ENCODE data around the gene CEPT1.
"Not testable (repeated sequence)": the region's sequence is repeated elsewhere in the genome, so short reads cannot be mapped to it uniquely, and the experiment has no call there.

CEPT1 gene

DNA sequence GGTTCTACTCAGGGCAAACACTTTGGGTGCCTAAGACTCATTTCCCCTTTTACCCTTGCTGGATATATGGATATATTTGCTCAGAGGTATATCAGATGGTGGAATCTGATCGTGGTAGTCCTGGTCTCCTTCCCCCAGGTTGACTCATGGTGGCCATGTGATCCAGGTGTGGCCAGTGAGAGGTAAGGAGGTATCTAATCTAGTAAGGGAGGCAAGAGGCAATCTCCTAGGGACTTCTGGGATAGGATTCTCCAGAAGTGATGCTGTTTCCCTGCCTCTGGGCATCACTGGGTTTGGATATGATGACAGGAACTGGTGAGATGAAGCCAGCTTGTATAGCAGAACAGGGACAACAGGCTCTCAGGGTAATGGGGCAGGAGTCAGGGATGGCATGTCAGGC, 68.9 kb downstream of the CEPT1 start:
- no peak overlapping the region for H3K4me3 ChIP-seq (ENCODE audit: low read length)
- H3K27me3 ChIP-seq (ENCODE audit: control insufficient read depth, insufficient read depth, low read length): no peaks in the 10 kb centered on the region
- peaks cover 8% of the 10 kb centered on the region for H3K4me1 ChIP-seq (ENCODE audit: control insufficient read depth, insufficient read depth, low read length)
- no peaks in the 10 kb centered on the region for H3K9me3 ChIP-seq (ENCODE audit: control insufficient read depth, low read length)
- no peak overlapping the region for H3K9ac ChIP-seq (ENCODE audit: low read length)
- H3K36me3 ChIP-seq (ENCODE audit: control insufficient read depth, insufficient read depth, low read length): no peaks in the 10 kb centered on the region

DNA sequence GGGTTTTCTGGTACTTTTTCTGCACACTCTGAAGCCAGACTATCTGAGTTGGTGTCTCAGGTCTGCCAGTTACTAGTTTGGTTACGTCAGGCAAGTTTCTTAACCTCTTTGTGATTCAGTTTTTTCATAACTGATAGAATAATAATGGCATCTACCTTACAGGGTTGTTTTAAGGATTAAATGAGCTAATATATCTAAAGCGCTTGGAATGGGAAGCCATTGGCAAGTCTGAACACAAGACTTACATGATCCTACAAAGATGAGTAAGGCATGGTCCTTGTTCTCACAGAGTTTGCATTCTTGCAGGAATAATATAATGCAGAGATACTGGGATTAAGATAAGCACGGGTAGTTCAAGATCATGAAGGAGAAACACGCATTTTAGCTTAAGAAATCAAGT, 69.6 kb downstream of the CEPT1 start:
- H3K9ac ChIP-seq (ENCODE audit: low read length): no peak overlapping the region
- no peaks in the 10 kb centered on the region for H3K27me3 ChIP-seq (ENCODE audit: control insufficient read depth, insufficient read depth, low read length)
- H3K9me3 ChIP-seq (ENCODE audit: control insufficient read depth, low read length): no peaks in the 10 kb centered on the region
- no peaks in the 10 kb centered on the region for H3K36me3 ChIP-seq (ENCODE audit: control insufficient read depth, insufficient read depth, low read length)
- H3K4me1 ChIP-seq (ENCODE audit: control insufficient read depth, insufficient read depth, low read length): peaks cover 5% of the 10 kb centered on the region
- no peak overlapping the region for H3K4me3 ChIP-seq (ENCODE audit: low read length)

GRCh38 chr1:111211921-111212320, 71.9 kb downstream of the CEPT1 start:
- H3K36me3 ChIP-seq (ENCODE audit: control insufficient read depth, insufficient read depth, low read length): no peaks in the 10 kb centered on the region
- H3K27me3 ChIP-seq (ENCODE audit: control insufficient read depth, insufficient read depth, low read length): no peaks in the 10 kb centered on the region
- H3K9ac ChIP-seq (ENCODE audit: low read length): no peak overlapping the region
- H3K4me3 ChIP-seq (ENCODE audit: low read length): no peak overlapping the region
- no peaks in the 10 kb centered on the region for H3K4me1 ChIP-seq (ENCODE audit: control insufficient read depth, insufficient read depth, low read length)
- no peaks in the 10 kb centered on the region for H3K9me3 ChIP-seq (ENCODE audit: control insufficient read depth, low read length)

DNA sequence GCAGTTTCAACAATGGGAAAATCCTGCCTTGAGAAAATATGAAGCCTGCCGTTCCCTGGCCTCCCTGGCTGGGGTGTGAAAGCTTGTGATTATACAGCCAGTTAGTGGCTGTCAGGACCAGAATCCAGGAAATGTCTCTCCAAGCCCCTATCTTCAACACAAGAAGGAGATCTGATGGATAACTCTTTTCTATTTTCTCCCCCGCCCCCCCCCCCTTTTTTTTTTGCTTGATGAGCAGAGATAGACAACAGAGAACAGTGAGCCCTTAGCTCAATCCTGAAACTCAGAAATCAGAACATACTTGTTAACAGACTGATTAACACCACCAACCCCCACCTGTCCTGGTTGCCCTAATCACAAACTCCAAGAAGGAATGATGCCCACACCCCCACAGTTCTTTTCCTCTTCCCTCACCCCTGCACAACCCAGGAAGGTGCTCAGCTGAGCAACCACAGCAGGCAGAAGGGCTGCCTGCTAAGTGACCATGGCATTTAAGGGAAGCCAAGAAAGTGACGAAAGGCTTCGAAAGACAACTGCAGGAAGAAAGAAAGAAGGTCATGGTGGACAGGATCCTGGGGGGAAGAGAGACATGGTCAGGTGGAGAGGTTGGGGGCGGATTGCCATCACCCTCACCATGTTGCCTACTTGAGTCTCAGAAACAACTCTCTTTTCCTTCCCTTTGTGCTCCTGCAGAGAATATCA, 72.8 kb downstream of the CEPT1 start:
- Histone ChIP-seq H3K9ac (ENCODE audit: low read length) (no peak overlapping the region), H3K4me3 (ENCODE audit: low read length) (no peak overlapping the region), H3K4me1 (ENCODE audit: control insufficient read depth, insufficient read depth, low read length) (no peaks in the 10 kb centered on the region)

GRCh38 chr1:111213412-111213811, 73.4 kb downstream of the CEPT1 start:
- Histone ChIP-seq H3K4me3 (ENCODE audit: low read length) (no peak overlapping the region), H3K9ac (ENCODE audit: low read length) (no peak overlapping the region), H3K36me3 (ENCODE audit: control insufficient read depth, insufficient read depth, low read length) (no peaks in the 10 kb centered on the region), H3K4me1 (ENCODE audit: control insufficient read depth, insufficient read depth, low read length) (no peaks in the 10 kb centered on the region), H3K27me3 (ENCODE audit: control insufficient read depth, insufficient read depth, low read length) (no peaks in the 10 kb centered on the region), H3K9me3 (ENCODE audit: control insufficient read depth, low read length) (no peaks in the 10 kb centered on the region)

More for the DNA sequence above, 72.8 kb downstream of the CEPT1 start:
- no peaks in the 10 kb centered on the region for H3K27me3 ChIP-seq (ENCODE audit: control insufficient read depth, insufficient read depth, low read length)
- H3K9me3 ChIP-seq (ENCODE audit: control insufficient read depth, low read length): no peaks in the 10 kb centered on the region
- H3K36me3 ChIP-seq (ENCODE audit: control insufficient read depth, insufficient read depth, low read length): no peaks in the 10 kb centered on the region

DNA sequence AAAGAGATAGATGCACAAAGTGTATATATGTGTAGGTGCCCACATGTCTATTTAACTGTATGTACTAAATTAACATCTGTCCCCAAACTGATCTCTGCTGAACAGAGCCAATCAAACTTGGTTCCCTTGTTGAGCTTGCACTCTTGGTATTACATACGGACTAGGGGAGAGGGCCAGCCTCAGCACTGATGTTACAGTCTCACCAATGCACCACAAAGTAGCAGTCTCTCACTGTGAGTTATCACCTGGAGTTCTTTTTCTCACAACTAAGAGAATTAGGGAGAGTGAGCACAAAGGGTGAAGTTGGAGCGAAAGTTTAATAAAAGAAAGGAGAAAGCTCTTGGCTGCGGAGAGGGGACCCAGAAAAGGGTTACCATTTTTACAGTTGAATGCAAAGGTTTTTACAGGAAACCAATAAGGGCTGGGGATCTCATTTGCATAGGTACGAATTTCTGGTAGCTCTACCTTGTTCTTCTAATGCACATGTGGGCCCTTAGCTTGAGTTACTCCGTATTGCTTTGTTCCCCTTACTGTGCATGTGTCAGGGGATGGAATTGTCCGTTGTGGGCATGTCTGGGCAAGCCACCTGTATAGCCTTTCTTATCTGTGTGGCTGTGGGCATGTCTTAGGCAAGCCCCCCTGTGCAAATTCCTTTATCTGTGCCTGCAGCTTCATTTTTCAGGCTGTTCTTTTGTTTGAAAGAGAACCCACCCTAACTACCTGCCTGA, 74.2 kb downstream of the CEPT1 start:
- Histone ChIP-seq H3K9ac (ENCODE audit: low read length) (no peak overlapping the region), H3K36me3 (ENCODE audit: control insufficient read depth, insufficient read depth, low read length) (no peaks in the 10 kb centered on the region), H3K4me3 (ENCODE audit: low read length) (no peak overlapping the region), H3K9me3 (ENCODE audit: control insufficient read depth, low read length) (no peaks in the 10 kb centered on the region), H3K4me1 (ENCODE audit: control insufficient read depth, insufficient read depth, low read length) (no peaks in the 10 kb centered on the region), H3K27me3 (ENCODE audit: control insufficient read depth, insufficient read depth, low read length) (no peaks in the 10 kb centered on the region)

DNA sequence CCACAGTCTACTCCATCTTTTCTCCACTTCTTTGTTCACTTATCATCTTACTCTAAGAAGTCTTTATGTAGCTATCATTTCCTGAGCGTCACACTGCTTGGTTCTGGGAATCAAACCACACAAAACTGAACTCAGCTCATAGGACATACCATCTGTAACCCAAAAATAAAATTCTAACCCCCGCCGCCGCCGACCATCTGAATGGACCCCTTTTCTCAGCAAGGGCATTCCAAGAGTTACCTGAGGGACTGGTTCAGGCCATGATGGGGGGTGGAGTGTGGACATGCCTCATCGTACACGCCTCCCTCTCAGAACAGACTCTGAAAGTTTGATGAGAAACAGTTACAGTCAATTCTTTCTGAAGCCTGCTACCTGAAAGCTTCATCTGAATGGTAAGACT, 74.9 kb downstream of the CEPT1 start:
- Histone ChIP-seq H3K4me3 (ENCODE audit: low read length) (no peak overlapping the region), H3K9ac (ENCODE audit: low read length) (no peak overlapping the region), H3K36me3 (ENCODE audit: control insufficient read depth, insufficient read depth, low read length) (no peaks in the 10 kb centered on the region), H3K4me1 (ENCODE audit: control insufficient read depth, insufficient read depth, low read length) (no peaks in the 10 kb centered on the region), H3K9me3 (ENCODE audit: control insufficient read depth, low read length) (no peaks in the 10 kb centered on the region), H3K27me3 (ENCODE audit: control insufficient read depth, insufficient read depth, low read length) (no peaks in the 10 kb centered on the region)

- not testable (repeated sequence) for H3K9me3 ChIP-seq (ENCODE audit: control insufficient read depth, low read length); H3K4me1 ChIP-seq (ENCODE audit: control insufficient read depth, insufficient read depth, low read length); H3K9ac ChIP-seq (ENCODE audit: low read length); H3K4me3 ChIP-seq (ENCODE audit: low read length); H3K36me3 ChIP-seq (ENCODE audit: control insufficient read depth, insufficient read depth, low read length); H3K27me3 ChIP-seq (ENCODE audit: control insufficient read depth, insufficient read depth, low read length)
Observed at GRCh38 chr1:111215285-111215684, 75.3 kb downstream of the CEPT1 start.

DNA sequence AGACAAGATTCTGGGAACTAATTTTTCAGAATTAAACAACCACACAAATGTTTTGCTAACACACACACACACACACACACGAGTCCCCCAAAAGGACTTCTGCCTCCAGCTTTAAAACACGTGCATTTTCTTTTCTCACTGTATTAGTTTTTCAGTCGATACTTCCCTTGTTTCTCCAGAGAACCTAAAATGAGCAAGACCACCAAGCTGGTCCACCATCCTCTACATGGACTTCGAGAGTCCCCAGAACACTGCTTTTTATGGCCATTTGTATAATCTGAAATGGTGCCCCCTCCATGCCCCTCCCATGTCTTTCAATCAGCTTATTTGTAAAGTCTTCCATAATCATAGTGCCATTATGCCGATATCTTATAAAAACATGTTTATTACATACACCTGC, 76.7 kb downstream of the CEPT1 start:
- Histone ChIP-seq H3K9ac (ENCODE audit: low read length) (no peak overlapping the region), H3K4me1 (ENCODE audit: control insufficient read depth, insufficient read depth, low read length) (no peaks in the 10 kb centered on the region), H3K4me3 (ENCODE audit: low read length) (no peak overlapping the region), H3K27me3 (ENCODE audit: control insufficient read depth, insufficient read depth, low read length) (no peaks in the 10 kb centered on the region), H3K9me3 (ENCODE audit: control insufficient read depth, low read length) (no peaks in the 10 kb centered on the region), H3K36me3 (ENCODE audit: control insufficient read depth, insufficient read depth, low read length) (no peaks in the 10 kb centered on the region)

DNA sequence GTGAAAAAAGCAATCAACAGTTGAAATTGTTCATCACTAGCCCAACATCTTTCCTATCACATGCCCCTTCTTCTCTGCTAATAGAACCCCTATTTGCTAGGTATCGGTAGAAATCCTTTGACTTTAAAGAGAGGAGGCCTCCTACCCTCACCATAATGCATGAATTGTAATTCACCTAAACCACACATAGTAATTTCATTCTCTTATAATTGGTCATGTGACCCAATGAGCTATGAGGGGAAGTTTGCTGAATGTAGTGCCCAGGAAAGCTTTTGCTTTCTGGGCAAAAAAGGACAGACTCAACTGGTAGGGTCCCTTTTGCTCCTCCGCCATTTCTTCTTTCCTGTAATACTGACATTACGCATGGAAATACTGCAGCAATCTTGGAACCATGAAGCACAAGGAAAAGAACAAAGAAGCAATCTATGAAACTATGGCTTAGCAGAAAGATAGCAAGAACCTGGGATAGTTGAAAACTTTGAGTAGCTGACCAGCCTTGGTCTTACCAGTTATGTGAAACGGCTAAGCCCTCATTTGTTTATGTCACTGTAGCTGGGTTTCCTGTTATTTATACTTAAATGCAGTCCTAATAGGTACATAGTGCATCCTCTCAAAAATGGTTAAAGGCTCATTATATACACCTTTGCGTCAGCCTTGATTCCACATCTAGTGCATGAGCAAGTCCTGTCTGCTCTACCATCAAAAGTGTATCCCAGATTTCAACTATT, 77.3 kb downstream of the CEPT1 start:
- H3K9me3 ChIP-seq (ENCODE audit: control insufficient read depth, low read length): no peaks in the 10 kb centered on the region
- no peaks in the 10 kb centered on the region for H3K36me3 ChIP-seq (ENCODE audit: control insufficient read depth, insufficient read depth, low read length)
- H3K9ac ChIP-seq (ENCODE audit: low read length): no peak overlapping the region
- H3K4me3 ChIP-seq (ENCODE audit: low read length): no peak overlapping the region
- peaks cover 3% of the 10 kb centered on the region for H3K4me1 ChIP-seq (ENCODE audit: control insufficient read depth, insufficient read depth, low read length)
- no peaks in the 10 kb centered on the region for H3K27me3 ChIP-seq (ENCODE audit: control insufficient read depth, insufficient read depth, low read length)

GRCh38 chr1:111218701-111219556, 78.9 kb downstream of the CEPT1 start:
- Histone ChIP-seq H3K9ac (ENCODE audit: low read length) (no peak overlapping the region), H3K27me3 (ENCODE audit: control insufficient read depth, insufficient read depth, low read length) (no peaks in the 10 kb centered on the region), H3K4me3 (ENCODE audit: low read length) (no peak overlapping the region), H3K4me1 (ENCODE audit: control insufficient read depth, insufficient read depth, low read length) (peaks cover 10% of the 10 kb centered on the region), H3K9me3 (ENCODE audit: control insufficient read depth, low read length) (no peaks in the 10 kb centered on the region), H3K36me3 (ENCODE audit: control insufficient read depth, insufficient read depth, low read length) (no peaks in the 10 kb centered on the region)
